WTC11 (cell line): ENCODE measurements around the gene PDE8A. TPM values are rescaled to one million over a fixed set of nuclear protein-coding genes. Genes with fewer than 3 reads are reported as not detected.
"Not testable (repeated sequence)": the region's sequence is repeated elsewhere in the genome, so short reads cannot be mapped to it uniquely, and the experiment has no call there.

Experiments used
- ATAC-seq: fragments of 200-7000 bp; cut with Tn5 transposase; 2 replicates; pipeline ENCODE4 v1.10.0; 2021; ENCODE audit warnings: mild to moderate bottlenecking, moderate library complexity
- CTCF ChIA-PET: fragments of 300-600 bp; sonication (Branson Sonifier 250); formaldehyde crosslinking; loops from one replicate; lab custom pipeline; 2021; ENCODE audit warnings: antibody characterized with exemption; lab: Charles Lee
- POLR2A ChIA-PET: fragments of 350-600 bp; sonication (Branson Sonifier 250); formaldehyde crosslinking; loops from one replicate; lab custom pipeline; 2021; ENCODE audit warnings: antibody characterized with exemption; lab: Charles Lee
- DNase-seq: peaks from one replicate; pipeline ENCODE4 v3.0.0; 2021; ENCODE audit warnings: low spot score
- H3K27ac Mint-ChIP-seq: 2 replicates; pipeline ENCODE4 v1.8.0; 2021; ENCODE audit warnings: mixed read lengths
- H3K27me3 Mint-ChIP-seq: 2 replicates; pipeline ENCODE4 v1.8.0; 2021; ENCODE audit warnings: low read depth, mild to moderate bottlenecking, moderate library complexity, mixed read lengths
- H3K36me3 Mint-ChIP-seq: 2 replicates; pipeline ENCODE4 v1.8.0; 2021; ENCODE audit warnings: mixed read lengths
- H3K4me1 Mint-ChIP-seq: 2 replicates; pipeline ENCODE4 v1.8.0; 2022; ENCODE audit warnings: mixed read lengths
- H3K4me3 Mint-ChIP-seq: 2 replicates; pipeline ENCODE4 v1.8.0; 2021; ENCODE audit warnings: mild to moderate bottlenecking, moderate library complexity, mixed read lengths
- H3K9me3 Mint-ChIP-seq: 2 replicates; pipeline ENCODE4 v1.8.0; 2021; ENCODE audit warnings: mixed read lengths
- CBFB ChIP-seq: sonication (generic); formaldehyde crosslinking; IDR thresholded peaks from 2 replicates; pipeline ENCODE4 v1.8.1; 2022; ENCODE audit warnings: mild to moderate bottlenecking, low read depth, missing genetic modification reagents
- EMX1 ChIP-seq: fragments of 250-450 bp; sonication (Bioruptor Pico); IDR thresholded peaks from 2 replicates; pipeline ENCODE4 v1.8.0; 2021; ENCODE audit warnings: mild to moderate bottlenecking
- KAT7 ChIP-seq: sonication (generic); formaldehyde crosslinking; IDR thresholded peaks from 2 replicates; pipeline ENCODE4 v1.8.1; 2023; ENCODE audit warnings: missing genetic modification reagents, mild to moderate bottlenecking, borderline replicate concordance
- MYBL2 ChIP-seq: sonication (generic); formaldehyde crosslinking; IDR thresholded peaks from 2 replicates; pipeline ENCODE4 v1.8.1; 2023; ENCODE audit warnings: mild to moderate bottlenecking, moderate library complexity, missing genetic modification reagents
- NFYB ChIP-seq: sonication (generic); formaldehyde crosslinking; conservative IDR thresholded peaks from 2 replicates; pipeline ENCODE4 v1.8.0; 2022; ENCODE audit warnings: low read depth, missing genetic modification reagents
- OVOL2 ChIP-seq: fragments of 250-450 bp; sonication (Bioruptor Pico); IDR thresholded peaks from 2 replicates; pipeline ENCODE4 v1.9.0; 2021; ENCODE audit warnings: mild to moderate bottlenecking, borderline replicate concordance
- PRDM15 ChIP-seq: sonication (generic); formaldehyde crosslinking; IDR thresholded peaks from 2 replicates; pipeline ENCODE4 v1.8.0; 2022; ENCODE audit warnings: missing genetic modification reagents
- PRRX2 ChIP-seq: fragments of 250-450 bp; sonication (Bioruptor Pico); IDR thresholded peaks from 2 replicates; pipeline ENCODE4 v1.8.0; 2021; ENCODE audit warnings: mild to moderate bottlenecking
- RELA ChIP-seq: sonication (generic); formaldehyde crosslinking; IDR thresholded peaks from 2 replicates; pipeline ENCODE4 v1.8.1; 2022; ENCODE audit warnings: missing genetic modification reagents, mild to moderate bottlenecking, borderline replicate concordance
- ZNF416 ChIP-seq: fragments of 250-450 bp; sonication (Bioruptor Pico); IDR thresholded peaks from 2 replicates; pipeline ENCODE4 v1.9.0; 2021; ENCODE audit warnings: mild to moderate bottlenecking, inconsistent platforms
- ZNF423 ChIP-seq: fragments of 250-450 bp; sonication (Bioruptor Pico); IDR thresholded peaks from 2 replicates; pipeline ENCODE4 v2.1.2; 2022; ENCODE audit warnings: mild to moderate bottlenecking, moderate library complexity
- total RNA-seq: library from RNA; stranded (reverse); gene quantifications from 3 replicates; pipeline ENCODE4 v1.2.3, GENCODE V29; 2021
- TF ChIP-seq, protein P1 (sequence below): fragments of 250-450 bp; sonication (Bioruptor Pico); IDR thresholded peaks from 2 replicates; pipeline ENCODE4 v2.1.2; 2022; ENCODE audit warnings: mild to moderate bottlenecking, moderate library complexity
- TF ChIP-seq, protein P2 (sequence below): sonication (generic); formaldehyde crosslinking; IDR thresholded peaks from 2 replicates; pipeline ENCODE4 v1.8.1; 2023; ENCODE audit warnings: mild to moderate bottlenecking, missing genetic modification reagents
- TF ChIP-seq, protein P3 (sequence below): sonication (generic); formaldehyde crosslinking; IDR thresholded peaks from 2 replicates; pipeline ENCODE4 v1.8.1; 2022; ENCODE audit warnings: missing genetic modification reagents, borderline replicate concordance

PDE8A gene
- total RNA-seq, 1 experiment from 2014 or later: 13.9 TPM

DNA sequence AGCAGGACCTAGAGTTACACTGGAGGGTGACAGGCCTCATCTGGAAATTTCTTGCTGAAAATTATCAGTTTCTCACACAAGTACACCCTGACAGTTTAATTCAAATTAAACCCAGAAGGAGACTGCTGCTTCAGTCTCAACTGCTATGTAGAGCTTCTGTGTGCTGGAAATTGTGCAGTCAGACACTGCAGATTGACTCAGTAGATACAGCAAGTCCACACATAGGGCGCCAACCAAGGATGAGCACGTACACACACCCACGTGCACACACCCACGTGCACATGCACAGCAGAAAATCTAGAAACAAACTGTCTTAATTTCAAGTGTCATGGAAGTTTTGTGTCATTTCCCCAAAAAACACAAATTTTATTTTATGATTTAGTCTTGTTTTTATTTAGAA, 192.9 kb downstream of the PDE8A start:
- Mint-ChIP-seq H3K27me3 (peaks cover 14% of the 10 kb centered on the region; the same call in 1 of the 2 replicates), H3K4me3 (no peak overlapping the region), H3K27ac (no peak overlapping the region), H3K36me3 (peaks cover 25% of the 10 kb centered on the region), H3K9me3 (peaks cover 36% of the 10 kb centered on the region), H3K4me1 (no peaks in the 10 kb centered on the region)
- ChIA-PET CTCF (no interaction called here), POLR2A (no interaction called here)
- ATAC-seq (no peak), DNase-seq (no peak)
- TF ChIP-seq, protein P1, sequence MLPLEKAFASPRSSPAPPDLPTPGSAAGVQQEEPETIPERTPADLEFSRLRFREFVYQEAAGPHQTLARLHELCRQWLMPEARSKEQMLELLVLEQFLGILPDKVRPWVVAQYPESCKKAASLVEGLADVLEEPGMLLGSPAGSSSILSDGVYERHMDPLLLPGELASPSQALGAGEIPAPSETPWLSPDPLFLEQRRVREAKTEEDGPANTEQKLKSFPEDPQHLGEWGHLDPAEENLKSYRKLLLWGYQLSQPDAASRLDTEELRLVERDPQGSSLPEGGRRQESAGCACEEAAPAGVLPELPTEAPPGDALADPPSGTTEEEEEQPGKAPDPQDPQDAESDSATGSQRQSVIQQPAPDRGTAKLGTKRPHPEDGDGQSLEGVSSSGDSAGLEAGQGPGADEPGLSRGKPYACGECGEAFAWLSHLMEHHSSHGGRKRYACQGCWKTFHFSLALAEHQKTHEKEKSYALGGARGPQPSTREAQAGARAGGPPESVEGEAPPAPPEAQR (CRISPR knock-in tag): no peak
- TF ChIP-seq EMX1 (CRISPR knock-in tag) (no peak), PRRX2 (CRISPR knock-in tag) (no peak), MYBL2 (CRISPR knock-in tag) (no peak), CBFB (CRISPR knock-in tag) (no peak), RELA (CRISPR knock-in tag) (no peak)

DNA sequence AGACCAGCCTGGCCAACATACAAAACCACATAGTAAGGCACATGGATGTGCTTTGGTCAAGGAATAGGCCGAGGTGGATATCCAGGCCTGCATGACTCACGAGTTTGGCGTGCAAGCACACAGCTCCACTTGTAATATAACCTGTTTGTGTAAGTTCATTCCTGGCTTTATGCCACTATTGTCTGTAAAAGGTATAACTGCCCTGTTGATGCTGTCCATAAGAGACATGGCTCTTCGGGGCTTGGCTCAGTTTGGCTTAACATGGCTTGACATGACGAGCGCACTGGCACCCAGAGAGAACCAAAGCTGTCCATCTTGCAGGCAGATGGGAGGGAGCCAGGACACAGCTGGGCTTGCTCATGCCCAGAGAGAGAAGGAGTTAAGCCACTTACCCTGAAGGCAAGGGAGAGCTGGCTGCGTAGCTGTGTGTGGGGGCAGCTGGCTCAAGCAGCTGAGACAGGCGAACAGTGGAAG, 195.4 kb downstream of the PDE8A start:
- H3K4me1 Mint-ChIP-seq, H3K27ac Mint-ChIP-seq, H3K4me3 Mint-ChIP-seq, POLR2A ChIA-PET, DNase-seq, ATAC-seq: not testable (repeated sequence)
- CTCF ChIA-PET: interaction anchor here (2.4 kb wide), 1 partner anchor 8 kb away, joined by 10 read pairs; no protein-coding TSS in a partner anchor
- Mint-ChIP-seq H3K36me3 (peaks cover 10% of the 10 kb centered on the region), H3K9me3 (peaks cover 17% of the 10 kb centered on the region), H3K27me3 (peaks cover 18% of the 10 kb centered on the region)

DNA sequence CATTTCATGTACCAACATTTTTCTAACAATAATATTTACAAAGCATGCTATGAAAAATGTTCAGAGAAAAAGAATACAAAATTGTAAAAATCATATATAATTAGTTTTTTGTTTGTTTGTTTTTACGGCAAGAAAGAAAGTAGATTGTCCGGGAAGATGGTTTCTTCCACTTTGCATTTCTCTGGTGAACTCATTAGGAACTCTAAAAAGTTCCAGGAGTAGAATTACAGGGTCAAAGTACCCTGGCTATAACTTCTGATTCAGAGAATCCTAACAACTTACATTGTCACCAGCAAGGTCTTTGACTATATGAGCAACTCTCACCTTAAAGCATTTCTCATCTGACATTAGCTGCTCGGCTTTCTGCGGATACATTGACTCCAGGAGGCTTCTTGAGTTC, 196.7 kb downstream of the PDE8A start:
- H3K9me3 Mint-ChIP-seq: 0 out of 2 replicates have a peak, but pooled peaks cover 8% of the 10 kb centered on the region
- ATAC-seq (no peak), DNase-seq (no peak)
- peaks cover 14% of the 10 kb centered on the region for H3K27me3 Mint-ChIP-seq
- H3K27ac Mint-ChIP-seq: no peak overlapping the region
- H3K4me1 Mint-ChIP-seq: no peaks in the 10 kb centered on the region
- no peak for TF ChIP-seq NFYB
- POLR2A ChIA-PET: no interaction called here
- CTCF ChIA-PET: interaction anchor here (2.4 kb wide), 1 partner anchor 10 kb away, joined by 10 read pairs; no protein-coding TSS in a partner anchor
- H3K36me3 Mint-ChIP-seq: no peaks in the 10 kb centered on the region
- H3K4me3 Mint-ChIP-seq: no peak overlapping the region

DNA sequence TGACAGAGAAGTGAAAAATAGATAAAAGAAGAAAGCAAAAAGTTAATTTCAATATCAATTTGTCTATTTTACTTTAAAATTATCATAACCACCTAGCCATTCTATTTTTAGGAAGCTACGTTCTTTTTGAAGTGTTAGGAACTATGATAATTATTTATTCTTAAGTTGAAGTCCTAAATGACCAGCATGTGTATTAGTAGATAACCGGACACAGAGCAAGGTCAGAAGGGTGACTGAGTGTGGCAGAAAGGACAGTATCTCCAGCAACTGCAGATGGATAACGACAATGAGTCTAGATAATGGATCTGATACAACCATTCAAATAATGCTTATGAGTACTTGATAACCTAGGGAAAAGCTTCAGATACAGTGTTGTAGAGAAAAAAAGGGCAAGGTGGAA, 198.0 kb downstream of the PDE8A start:
- Mint-ChIP-seq H3K27me3 (peaks cover 14% of the 10 kb centered on the region), H3K4me1 (no peaks in the 10 kb centered on the region), H3K36me3 (no peaks in the 10 kb centered on the region)
- POLR2A ChIA-PET: no interaction called here
- TF ChIP-seq ZNF416 (CRISPR knock-in tag) (no peak), ZNF423 (CRISPR knock-in tag) (no peak), KAT7 (CRISPR knock-in tag) (no peak), PRRX2 (CRISPR knock-in tag) (no peak), OVOL2 (CRISPR knock-in tag) (no peak), PRDM15 (CRISPR knock-in tag) (no peak), EMX1 (CRISPR knock-in tag) (no peak)
- TF ChIP-seq, protein P2, sequence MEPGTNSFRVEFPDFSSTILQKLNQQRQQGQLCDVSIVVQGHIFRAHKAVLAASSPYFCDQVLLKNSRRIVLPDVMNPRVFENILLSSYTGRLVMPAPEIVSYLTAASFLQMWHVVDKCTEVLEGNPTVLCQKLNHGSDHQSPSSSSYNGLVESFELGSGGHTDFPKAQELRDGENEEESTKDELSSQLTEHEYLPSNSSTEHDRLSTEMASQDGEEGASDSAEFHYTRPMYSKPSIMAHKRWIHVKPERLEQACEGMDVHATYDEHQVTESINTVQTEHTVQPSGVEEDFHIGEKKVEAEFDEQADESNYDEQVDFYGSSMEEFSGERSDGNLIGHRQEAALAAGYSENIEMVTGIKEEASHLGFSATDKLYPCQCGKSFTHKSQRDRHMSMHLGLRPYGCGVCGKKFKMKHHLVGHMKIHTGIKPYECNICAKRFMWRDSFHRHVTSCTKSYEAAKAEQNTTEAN: no peak
- TF ChIP-seq, protein P3, sequence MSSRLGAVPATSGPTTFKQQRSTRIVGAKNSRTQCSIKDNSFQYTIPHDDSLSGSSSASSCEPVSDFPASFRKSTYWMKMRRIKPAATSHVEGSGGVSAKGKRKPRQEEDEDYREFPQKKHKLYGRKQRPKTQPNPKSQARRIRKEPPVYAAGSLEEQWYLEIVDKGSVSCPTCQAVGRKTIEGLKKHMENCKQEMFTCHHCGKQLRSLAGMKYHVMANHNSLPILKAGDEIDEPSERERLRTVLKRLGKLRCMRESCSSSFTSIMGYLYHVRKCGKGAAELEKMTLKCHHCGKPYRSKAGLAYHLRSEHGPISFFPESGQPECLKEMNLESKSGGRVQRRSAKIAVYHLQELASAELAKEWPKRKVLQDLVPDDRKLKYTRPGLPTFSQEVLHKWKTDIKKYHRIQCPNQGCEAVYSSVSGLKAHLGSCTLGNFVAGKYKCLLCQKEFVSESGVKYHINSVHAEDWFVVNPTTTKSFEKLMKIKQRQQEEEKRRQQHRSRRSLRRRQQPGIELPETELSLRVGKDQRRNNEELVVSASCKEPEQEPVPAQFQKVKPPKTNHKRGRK (CRISPR knock-in tag): no peak
- TF ChIP-seq, all 79 proteins: peak for 0
- CTCF ChIA-PET: interaction anchor here (2.4 kb wide), 1 partner anchor 11 kb away, joined by 10 read pairs; no protein-coding TSS in a partner anchor
- no peak for DNase-seq
- Mint-ChIP-seq H3K9me3 (no peaks in the 10 kb centered on the region), H3K4me3 (no peak overlapping the region), H3K27ac (no peak overlapping the region)
- ATAC-seq: no peak

- H3K4me1 Mint-ChIP-seq, H3K27ac Mint-ChIP-seq, H3K27me3 Mint-ChIP-seq, H3K36me3 Mint-ChIP-seq, ATAC-seq, H3K9me3 Mint-ChIP-seq, H3K4me3 Mint-ChIP-seq, CTCF ChIA-PET, DNase-seq, POLR2A ChIA-PET: not testable (repeated sequence)
Measured at GRCh38 chr15:85185350-85185749, 203.7 kb downstream of the PDE8A start.

- H3K27ac Mint-ChIP-seq, ATAC-seq, H3K4me1 Mint-ChIP-seq, H3K9me3 Mint-ChIP-seq, POLR2A ChIA-PET, H3K4me3 Mint-ChIP-seq, DNase-seq, H3K27me3 Mint-ChIP-seq, H3K36me3 Mint-ChIP-seq: not testable (repeated sequence)
- CTCF ChIA-PET: interaction anchor here (0.6 kb wide), 1 partner anchor 106 kb away, joined by 4 read pairs; no protein-coding TSS in a partner anchor
Measured at GRCh38 chr15:85188171-85188577, 206.5 kb downstream of the PDE8A start.
